Measurements from ENCODE around the gene B9D2.

The B9D2 gene

GRCh38 chr19:41324921-41325639 lies 38.9 kb downstream of the B9D2 start:
- no peak for TF ChIP-seq CTCF (conservative IDR thresholded peaks at IDR 0.05)
- H3K27ac ChIP-seq = peak overlapping the region; percentile 86

- no peak for TF ChIP-seq CTCF (conservative IDR thresholded peaks at IDR 0.05)
Measured at GRCh38 chr19:41324231-41324702, 39.7 kb downstream of the B9D2 start.

GRCh38 chr19:41323430-41324125 lies 40.4 kb downstream of the B9D2 start:
- H3K27ac ChIP-seq = peak overlapping the region; percentile 86; the same call in 1 of the 2 replicates
- TF ChIP-seq CTCF (conservative IDR thresholded peaks at IDR 0.05) = no peak

More at GRCh38 chr19:41324231-41324702, 39.7 kb downstream of the B9D2 start:
- H3K27ac ChIP-seq = peak overlapping the region; percentile 86

- H3K27ac ChIP-seq = no peak overlapping the region
- TF ChIP-seq CTCF (conservative IDR thresholded peaks at IDR 0.05) = no peak
Measured at GRCh38 chr19:41323023-41323422, 40.9 kb downstream of the B9D2 start.

- TF ChIP-seq CTCF (conservative IDR thresholded peaks at IDR 0.05) = no peak
Measured at GRCh38 chr19:41322451-41322850, 41.5 kb downstream of the B9D2 start.

GRCh38 chr19:41321600-41322270 lies 42.2 kb downstream of the B9D2 start:
- TF ChIP-seq CTCF (conservative IDR thresholded peaks at IDR 0.05) = peak; percentile 82
- no peak overlapping the region; the same call in 1 of the 2 replicates for H3K27ac ChIP-seq

More at GRCh38 chr19:41322451-41322850, 41.5 kb downstream of the B9D2 start:
- H3K27ac ChIP-seq = no peak overlapping the region; the same call in 1 of the 2 replicates

- H3K27ac ChIP-seq = no peak overlapping the region; the same call in 1 of the 2 replicates
- no peak for TF ChIP-seq CTCF (conservative IDR thresholded peaks at IDR 0.05)
Measured at GRCh38 chr19:41321204-41321599, 42.7 kb downstream of the B9D2 start.

Data from VCaP (cell line).